Hepatocyte (in vitro differentiated cells): ENCODE measurements around the gene FXYD2. TPM values are rescaled to one million over a fixed set of nuclear protein-coding genes. Genes with fewer than 3 reads are reported as not detected.
"Not testable (repeated sequence)": the region's sequence is repeated elsewhere in the genome, so short reads cannot be mapped to it uniquely, and the experiment has no call there.

Experiments
- DNase-seq: peaks from one replicate; pipeline ENCODE4 v3.0.0-alpha.2; 2016; ENCODE audit warnings: low spot score
- H2AFZ ChIP-seq: fragments of 200-600 bp; sonication (generic); 2 replicates; pipeline ENCODE4 v1.6.0; 2016; ENCODE audit warnings: antibody characterized with exemption, mild to moderate bottlenecking
- H3K27ac ChIP-seq: fragments of 200-600 bp; sonication (generic); 2 replicates; pipeline ENCODE4 v1.5.1; 2016; ENCODE audit warnings: mild to moderate bottlenecking
- H3K27me3 ChIP-seq: fragments of 200-600 bp; sonication (generic); 2 replicates; pipeline ENCODE4 v1.6.1; 2016
- H3K36me3 ChIP-seq: fragments of 200-600 bp; sonication (generic); replicated peaks from 2 replicates; pipeline ENCODE4 v1.5.1; 2016; ENCODE audit warnings: low read depth; ENCODE audit not compliant: insufficient read depth
- H3K4me1 ChIP-seq: fragments of 200-600 bp; sonication (generic); 2 replicates; pipeline ENCODE4 v1.5.1; 2016; ENCODE audit warnings: mild to moderate bottlenecking, moderate library complexity; ENCODE audit not compliant: insufficient read depth
- H3K4me2 ChIP-seq: fragments of 200-600 bp; sonication (generic); 2 replicates; pipeline ENCODE4 v1.6.0; 2016
- H3K4me3 ChIP-seq: fragments of 200-600 bp; sonication (generic); 2 replicates; pipeline ENCODE4 v1.5.1; 2016; ENCODE audit warnings: mild to moderate bottlenecking
- H3K79me2 ChIP-seq: fragments of 200-600 bp; sonication (generic); 2 replicates; pipeline ENCODE4 v1.6.0; 2017; ENCODE audit warnings: mild to moderate bottlenecking
- H3K9me2 ChIP-seq: fragments of 200-600 bp; sonication (generic); replicated peaks from 2 replicates; pipeline ENCODE4 v1.6.0; 2017; ENCODE audit warnings: mild to moderate bottlenecking; ENCODE audit not compliant: insufficient read depth
- H3K9me3 ChIP-seq: fragments of 200-600 bp; sonication (generic); 2 replicates; pipeline ENCODE4 v1.5.1; 2016; ENCODE audit warnings: low read depth, mild to moderate bottlenecking
- H4K20me1 ChIP-seq: fragments of 200-600 bp; sonication (generic); 2 replicates; pipeline ENCODE4 v1.6.0; 2016; ENCODE audit warnings: mild to moderate bottlenecking; ENCODE audit not compliant: insufficient read depth, poor library complexity, severe bottlenecking
- EZH2 ChIP-seq: fragments of 200-600 bp; sonication (generic); IDR thresholded peaks from 2 replicates; pipeline ENCODE4 v1.6.1; 2016; ENCODE audit warnings: antibody characterized with exemption, mild to moderate bottlenecking, borderline replicate concordance
- EZH2phosphoT487 ChIP-seq: fragments of 200-600 bp; sonication (generic); IDR thresholded peaks from one replicate; pipeline ENCODE4 v1.6.1; 2018; ENCODE audit warnings: antibody characterized with exemption, mild to moderate bottlenecking, low read depth, moderate library complexity; ENCODE audit not compliant: unreplicated experiment, severe bottlenecking
- WGBS: methylation state at CpG from one replicate; pipeline ENCODE4 v1.1.6; 2016; ENCODE audit warnings: low lambda C conversion rate; ENCODE audit errors: missing lambda C conversion rate; 5-methylcytosine and 5-hydroxymethylcytosine counted together
- polyA plus RNA-seq: library from polyadenylated mRNA; unstranded; fragments of >200 nt; fragmentation: Nextera tagmentation; extraction: Ambion mirVana; gene quantifications from 2 replicates; pipeline ENCODE4 v1.2.1, GENCODE V29; 2016
- total RNA-seq: library from RNA; depleted of rRNA; stranded (reverse); fragments of >200 nt; gene quantifications from 2 replicates; pipeline ENCODE4 v1.2.3, GENCODE V29; 2014
- TF ChIP-seq, protein P1 (sequence below): fragments of 200-600 bp; sonication (generic); IDR thresholded peaks from 2 replicates; pipeline ENCODE4 v1.5.1; 2016; ENCODE audit warnings: antibody characterized with exemption, mild to moderate bottlenecking; ENCODE audit not compliant: poor library complexity

Gene FXYD2
- total and polyA plus RNA-seq, 2 experiments from 2014 or later = 72.7 to 93.8 TPM

GRCh38 chr11:117868088-117868487 is 43.5 kb upstream of the FXYD2 start:
- no peaks in the 10 kb centered on the region for H3K27me3 ChIP-seq
- TF ChIP-seq EZH2 = no peak
- TF ChIP-seq, protein P1, sequence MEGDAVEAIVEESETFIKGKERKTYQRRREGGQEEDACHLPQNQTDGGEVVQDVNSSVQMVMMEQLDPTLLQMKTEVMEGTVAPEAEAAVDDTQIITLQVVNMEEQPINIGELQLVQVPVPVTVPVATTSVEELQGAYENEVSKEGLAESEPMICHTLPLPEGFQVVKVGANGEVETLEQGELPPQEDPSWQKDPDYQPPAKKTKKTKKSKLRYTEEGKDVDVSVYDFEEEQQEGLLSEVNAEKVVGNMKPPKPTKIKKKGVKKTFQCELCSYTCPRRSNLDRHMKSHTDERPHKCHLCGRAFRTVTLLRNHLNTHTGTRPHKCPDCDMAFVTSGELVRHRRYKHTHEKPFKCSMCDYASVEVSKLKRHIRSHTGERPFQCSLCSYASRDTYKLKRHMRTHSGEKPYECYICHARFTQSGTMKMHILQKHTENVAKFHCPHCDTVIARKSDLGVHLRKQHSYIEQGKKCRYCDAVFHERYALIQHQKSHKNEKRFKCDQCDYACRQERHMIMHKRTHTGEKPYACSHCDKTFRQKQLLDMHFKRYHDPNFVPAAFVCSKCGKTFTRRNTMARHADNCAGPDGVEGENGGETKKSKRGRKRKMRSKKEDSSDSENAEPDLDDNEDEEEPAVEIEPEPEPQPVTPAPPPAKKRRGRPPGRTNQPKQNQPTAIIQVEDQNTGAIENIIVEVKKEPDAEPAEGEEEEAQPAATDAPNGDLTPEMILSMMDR = no peak
- TF ChIP-seq EZH2phosphoT487 = no peak
- H3K4me2 ChIP-seq = no peak overlapping the region
- H2AFZ ChIP-seq = no peak overlapping the region
- H3K9me3 ChIP-seq = no peaks in the 10 kb centered on the region
- no peaks in the 10 kb centered on the region for H3K36me3 ChIP-seq
- no peak overlapping the region for H3K4me3 ChIP-seq
- peaks cover 19% of the 10 kb centered on the region for H3K4me1 ChIP-seq
- 76% methylated on average over 11 of the region's 11 CpGs for WGBS
- H3K27ac ChIP-seq = no peak overlapping the region
- H3K9me2 ChIP-seq = no peaks in the 10 kb centered on the region
- H3K79me2 ChIP-seq = peaks cover 2% of the 10 kb centered on the region
- H4K20me1 ChIP-seq = no peaks in the 10 kb centered on the region
- no peak for DNase-seq

DNA sequence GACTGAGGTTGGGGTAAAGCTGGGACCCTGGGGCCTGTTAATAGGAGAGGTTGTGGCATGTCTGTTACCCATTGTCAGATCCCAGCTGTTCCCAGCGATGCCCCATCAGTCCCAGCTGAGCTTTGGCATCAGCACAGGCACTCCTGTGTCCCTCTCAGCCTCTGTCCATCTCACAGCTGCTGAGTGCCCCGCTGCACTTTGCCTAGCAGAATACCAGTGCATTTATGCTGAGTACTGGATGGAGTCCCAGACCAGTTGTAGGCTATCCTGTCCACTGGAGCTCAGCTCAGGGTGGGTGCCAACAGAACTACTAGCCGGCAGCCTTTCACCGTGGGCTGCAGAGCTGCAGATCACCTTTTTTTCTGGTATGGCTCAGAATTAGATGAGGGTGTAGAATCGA is 42.0 kb upstream of the FXYD2 start:
- Histone ChIP-seq H3K79me2 (peaks cover 8% of the 10 kb centered on the region), H3K9me3 (no peaks in the 10 kb centered on the region), H3K4me1 (peaks cover 24% of the 10 kb centered on the region), H3K27me3 (no peaks in the 10 kb centered on the region), H2AFZ (no peak overlapping the region), H3K4me3 (no peak overlapping the region), H3K4me2 (no peak overlapping the region), H3K36me3 (no peaks in the 10 kb centered on the region), H3K9me2 (no peaks in the 10 kb centered on the region), H3K27ac (no peak overlapping the region), H4K20me1 (no peaks in the 10 kb centered on the region)
- DNase-seq = no peak
- WGBS = 89% methylated on average over 5 of the region's 5 CpGs
- TF ChIP-seq EZH2phosphoT487 (no peak), EZH2 (no peak)
- TF ChIP-seq, protein P1 = no peak

- not testable (repeated sequence) for H4K20me1 ChIP-seq, H3K4me2 ChIP-seq
- WGBS = 95% methylated on average over 13 of the region's 13 CpGs
Observed at GRCh38 chr11:117865546-117865945, 41.0 kb upstream of the FXYD2 start.

GRCh38 chr11:117863383-117863782 is 38.8 kb upstream of the FXYD2 start:
- Histone ChIP-seq H3K9me2 (no peaks in the 10 kb centered on the region), H3K79me2 (peaks cover 8% of the 10 kb centered on the region), H3K36me3 (no peaks in the 10 kb centered on the region), H3K4me1 (peaks cover 7% of the 10 kb centered on the region), H3K4me3 (no peak overlapping the region), H4K20me1 (no peaks in the 10 kb centered on the region), H3K27me3 (no peaks in the 10 kb centered on the region), H3K27ac (no peak overlapping the region), H3K9me3 (no peaks in the 10 kb centered on the region), H3K4me2 (no peak overlapping the region), H2AFZ (no peak overlapping the region)
- TF ChIP-seq EZH2phosphoT487 (no peak), EZH2 (no peak)
- TF ChIP-seq, protein P1 = no peak
- no peak for DNase-seq
- 79% methylated on average over 1 of the region's 1 CpG for WGBS

More at GRCh38 chr11:117865546-117865945, 41.0 kb upstream of the FXYD2 start:
- not testable (repeated sequence) for H3K9me3 ChIP-seq, H2AFZ ChIP-seq, H3K27ac ChIP-seq, H3K27me3 ChIP-seq, H3K36me3 ChIP-seq, H3K79me2 ChIP-seq, DNase-seq, H3K4me3 ChIP-seq, H3K9me2 ChIP-seq
- H3K4me1 ChIP-seq = peaks cover 24% of the 10 kb centered on the region
